Testis (tissue), 3 donors: ENCODE results near the gene RCC2. TPM values are rescaled to one million over a fixed set of nuclear protein-coding genes. Genes with fewer than 3 reads are reported as not detected.

Experiments used
- DNase-seq: peaks from one replicate; pipeline ENCODE4 v3.0.0-alpha.2; 2019
- H3K27ac ChIP-seq, 2 donors: fragments of 200-600 bp; sonication (generic); one replicate each; pipeline ENCODE4 v1.5.1; 2019
- H3K27me3 ChIP-seq: fragments of 200-600 bp; sonication (generic); one replicate; pipeline ENCODE4 v1.5.1; 2019
- H3K36me3 ChIP-seq: fragments of 200-600 bp; sonication (generic); one replicate; pipeline ENCODE4 v1.5.1; 2017; ENCODE audit warnings: low read depth; ENCODE audit errors: missing control alignments
- H3K4me1 ChIP-seq: fragments of 200-600 bp; sonication (generic); one replicate; pipeline ENCODE4 v1.5.1; 2019
- H3K4me3 ChIP-seq, 2 donors: fragments of 200-600 bp; sonication (generic); one replicate each; pipeline ENCODE4 v1.5.1; 2017 to 2019
- H3K9me3 ChIP-seq: fragments of 200-600 bp; sonication (generic); one replicate; pipeline ENCODE4 v1.5.1; 2017
- POLR2A ChIP-seq: fragments of 450-650 bp; IDR thresholded peaks from one replicate; pipeline ENCODE4 v1.6.1; 2017; ENCODE audit warnings: antibody characterized with exemption, mild to moderate bottlenecking, moderate library complexity
- WGBS, 2 donors: methylation state at CpG; one replicate each; pipeline ENCODE4 v1.1.5; 2018; 5-methylcytosine and 5-hydroxymethylcytosine counted together
- intact Hi-C: fragments of 100-400 bp; cut with DNase I; formaldehyde crosslinking; loops from one replicate; pipeline ENCODE4 v1.15.1; 2023; ENCODE audit warnings: low total_unique reads
- polyA plus RNA-seq: library from polyadenylated mRNA; stranded (reverse); fragments of 350-450 nt; fragmentation: Illumina TruSeq; extraction: RNeasy Lipid Tissue Mini Kit (QIAGEN cat#74804); gene quantifications from one replicate; pipeline ENCODE4 v1.2.3, GENCODE V29; 2014; ENCODE audit warnings: low read depth, low replicate concordance; ENCODE audit not compliant: insufficient read depth
- total RNA-seq, 2 donors: library from RNA; depleted of rRNA; stranded (reverse); fragments of >200 nt; gene quantifications; one replicate each; pipeline ENCODE4 v1.2.3, GENCODE V29; 2016
- TF ChIP-seq, protein P1 (sequence below), 3 experiments: fragments of 450-650 bp in 2 of 3; fragments of 200-600 bp in 1 of 3; sonication (generic) in 1 of 3; IDR thresholded peaks; one replicate each; pipeline ENCODE4 v1.5.1; 2016 to 2019; ENCODE audit warnings: antibody characterized with exemption in 3 of 3, mild to moderate bottlenecking in 2 of 3, moderate library complexity in 1 of 3

The RCC2 gene
- total and polyA plus RNA-seq, 3 donors from 2014 or later = 42.2 to 60.2 (median 55.0) TPM

DNA sequence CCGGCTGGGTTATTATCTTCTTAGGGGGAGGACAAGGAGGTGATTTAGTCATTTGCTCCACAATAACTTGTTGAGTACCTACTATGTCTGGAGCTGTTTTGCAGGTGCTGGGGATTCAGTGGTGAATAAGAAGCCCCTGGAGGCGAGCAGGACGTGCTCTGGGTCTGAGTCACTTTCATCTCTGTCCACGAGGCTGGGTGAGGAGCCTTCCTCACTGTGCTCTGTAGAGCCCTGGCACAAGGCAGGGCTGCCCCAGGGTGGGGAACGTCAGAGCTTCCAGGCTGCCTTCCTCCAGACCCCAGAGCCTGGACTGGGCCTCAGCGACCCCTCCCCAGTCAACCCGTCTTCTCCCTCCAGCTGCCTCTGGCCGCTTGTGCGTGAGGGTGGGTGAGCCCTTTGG lies 70.0 kb downstream of the RCC2 start:
- Histone ChIP-seq H3K9me3 (no peaks in the 10 kb centered on the region), H3K4me1 (no peaks in the 10 kb centered on the region), H3K27me3 (no peaks in the 10 kb centered on the region), H3K4me3 (no peak overlapping the region), H3K27ac (no peak overlapping the region), H3K36me3 (no peaks in the 10 kb centered on the region)
- DNase-seq = no peak
- WGBS, 2 donors = 87% methylated on average over 5 to 9 of the region's 9 CpGs
- intact Hi-C loops = no loop called here
- TF ChIP-seq, protein P1, sequence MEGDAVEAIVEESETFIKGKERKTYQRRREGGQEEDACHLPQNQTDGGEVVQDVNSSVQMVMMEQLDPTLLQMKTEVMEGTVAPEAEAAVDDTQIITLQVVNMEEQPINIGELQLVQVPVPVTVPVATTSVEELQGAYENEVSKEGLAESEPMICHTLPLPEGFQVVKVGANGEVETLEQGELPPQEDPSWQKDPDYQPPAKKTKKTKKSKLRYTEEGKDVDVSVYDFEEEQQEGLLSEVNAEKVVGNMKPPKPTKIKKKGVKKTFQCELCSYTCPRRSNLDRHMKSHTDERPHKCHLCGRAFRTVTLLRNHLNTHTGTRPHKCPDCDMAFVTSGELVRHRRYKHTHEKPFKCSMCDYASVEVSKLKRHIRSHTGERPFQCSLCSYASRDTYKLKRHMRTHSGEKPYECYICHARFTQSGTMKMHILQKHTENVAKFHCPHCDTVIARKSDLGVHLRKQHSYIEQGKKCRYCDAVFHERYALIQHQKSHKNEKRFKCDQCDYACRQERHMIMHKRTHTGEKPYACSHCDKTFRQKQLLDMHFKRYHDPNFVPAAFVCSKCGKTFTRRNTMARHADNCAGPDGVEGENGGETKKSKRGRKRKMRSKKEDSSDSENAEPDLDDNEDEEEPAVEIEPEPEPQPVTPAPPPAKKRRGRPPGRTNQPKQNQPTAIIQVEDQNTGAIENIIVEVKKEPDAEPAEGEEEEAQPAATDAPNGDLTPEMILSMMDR (IDR thresholded peaks at IDR 0.05) = no peak
- no peak for TF ChIP-seq POLR2A

DNA sequence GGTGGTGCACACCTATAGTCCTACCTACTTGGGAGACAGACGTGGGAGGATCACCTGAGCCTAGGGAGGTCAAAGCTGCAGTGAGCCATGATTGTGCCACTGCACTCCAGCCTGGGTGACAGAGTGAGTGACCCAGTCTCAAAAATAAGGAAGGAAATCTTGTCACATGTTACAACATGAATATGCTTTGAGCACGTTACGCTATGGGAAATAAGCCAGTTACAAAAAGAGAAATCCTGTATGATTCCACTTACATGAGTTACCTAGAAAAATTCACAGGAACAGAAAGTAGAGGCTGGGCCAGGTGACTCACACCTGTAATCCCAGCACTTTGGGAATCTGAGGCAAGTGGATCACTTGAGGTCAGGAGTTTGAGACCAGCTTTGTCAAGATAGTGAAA lies 74.2 kb downstream of the RCC2 start:
- intact Hi-C loops = no loop called here
- Histone ChIP-seq H3K9me3 (no peaks in the 10 kb centered on the region), H3K27ac (no peak overlapping the region), H3K4me3 (no peak overlapping the region), H3K36me3 (no peaks in the 10 kb centered on the region), H3K27me3 (no peaks in the 10 kb centered on the region), H3K4me1 (no peaks in the 10 kb centered on the region)
- no peak for DNase-seq
- TF ChIP-seq POLR2A = no peak
- TF ChIP-seq, protein P1 (IDR thresholded peaks at IDR 0.05) = no peak
- 78 to 82% methylated on average over 3 of the region's 3 CpGs for WGBS, 2 donors

DNA sequence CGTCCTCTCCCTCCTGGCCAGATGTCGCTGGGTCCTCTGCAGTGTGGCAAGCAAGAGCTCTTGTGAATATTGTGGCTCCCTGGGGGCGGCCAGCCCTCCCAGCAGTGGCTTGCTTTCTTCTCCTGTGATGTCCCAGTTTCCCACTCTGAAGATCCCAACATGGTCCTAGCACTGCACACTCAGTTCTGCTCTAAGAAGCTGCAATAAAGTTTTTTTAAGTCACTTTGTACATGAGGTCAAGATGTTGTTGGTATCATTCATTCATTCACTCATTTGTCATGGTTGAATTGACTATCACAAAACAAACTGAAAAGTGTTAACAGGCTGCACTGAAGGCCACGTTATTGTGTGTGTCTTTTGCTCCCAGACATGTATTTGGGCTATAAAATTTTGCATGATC lies 75.7 kb downstream of the RCC2 start:
- no peaks in the 10 kb centered on the region for H3K9me3 ChIP-seq
- no peak for DNase-seq
- H3K27ac ChIP-seq = no peak overlapping the region
- H3K4me1 ChIP-seq = no peaks in the 10 kb centered on the region
- H3K4me3 ChIP-seq = no peak overlapping the region
- intact Hi-C loops = no loop called here
- TF ChIP-seq POLR2A = no peak
- TF ChIP-seq, protein P1 (IDR thresholded peaks at IDR 0.05) = no peak
- H3K27me3 ChIP-seq = no peaks in the 10 kb centered on the region
- no peaks in the 10 kb centered on the region for H3K36me3 ChIP-seq
- WGBS, 2 donors = 87 to 93% methylated on average over 4 of the region's 4 CpGs

DNA sequence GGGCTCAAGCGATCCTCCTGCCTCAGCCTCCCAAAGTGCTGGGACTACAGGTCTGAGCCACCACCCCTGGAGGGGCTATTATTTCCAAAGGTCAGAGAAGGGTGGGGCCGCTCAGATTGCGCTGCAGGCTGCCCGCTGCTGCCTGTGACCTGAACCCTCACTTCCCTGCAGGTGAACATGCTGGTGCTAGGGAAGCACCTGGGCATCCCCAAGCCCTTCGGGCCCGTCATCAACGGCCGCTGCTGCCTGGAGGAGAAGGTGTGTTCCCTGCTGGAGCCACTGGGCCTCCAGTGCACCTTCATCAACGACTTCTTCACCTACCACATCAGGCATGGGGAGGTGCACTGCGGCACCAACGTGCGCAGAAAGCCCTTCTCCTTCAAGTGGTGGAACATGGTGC lies 76.1 kb downstream of the RCC2 start:
- H3K36me3 ChIP-seq = no peaks in the 10 kb centered on the region
- WGBS, 2 donors = 83 to 89% methylated on average over 9 to 12 of the region's 12 CpGs
- DNase-seq = no peak
- H3K4me1 ChIP-seq = no peaks in the 10 kb centered on the region
- intact Hi-C loops = no loop called here
- H3K27me3 ChIP-seq = no peaks in the 10 kb centered on the region
- H3K9me3 ChIP-seq = no peaks in the 10 kb centered on the region
- no peak overlapping the region for H3K27ac ChIP-seq
- no peak overlapping the region for H3K4me3 ChIP-seq
- TF ChIP-seq POLR2A = no peak
- TF ChIP-seq, protein P1 (IDR thresholded peaks at IDR 0.05) = no peak

DNA sequence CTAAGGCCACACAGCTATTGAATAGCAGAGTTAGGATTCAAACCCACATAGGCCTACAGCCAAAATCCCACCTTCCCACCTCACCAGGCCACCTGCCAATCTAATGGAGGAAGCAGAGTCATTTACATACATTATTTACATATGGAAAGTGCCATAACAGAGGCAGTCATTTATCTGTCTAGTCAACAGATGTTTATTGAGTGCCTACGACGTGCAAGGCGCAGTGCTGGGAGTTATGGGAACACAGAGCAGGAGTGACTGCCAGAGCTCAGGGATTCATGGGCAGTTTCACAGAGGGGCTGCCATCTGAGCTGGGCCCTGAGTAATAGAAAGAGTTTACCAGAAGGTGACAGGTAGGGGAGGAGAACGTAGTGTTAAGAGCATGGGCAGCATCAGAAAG lies 77.8 kb downstream of the RCC2 start:
- H3K27ac ChIP-seq = no peak overlapping the region
- intact Hi-C loops = no loop called here
- no peak for TF ChIP-seq POLR2A
- TF ChIP-seq, protein P1 (IDR thresholded peaks at IDR 0.05) = no peak
- H3K27me3 ChIP-seq = no peaks in the 10 kb centered on the region
- no peak overlapping the region for H3K4me3 ChIP-seq
- DNase-seq = no peak
- H3K36me3 ChIP-seq = no peaks in the 10 kb centered on the region
- no peaks in the 10 kb centered on the region for H3K4me1 ChIP-seq
- H3K9me3 ChIP-seq = no peaks in the 10 kb centered on the region
- WGBS, 2 donors = 83 to 93% methylated on average over 4 of the region's 4 CpGs
